ENCODE results near the gene PAFAH2. TPM values are rescaled to one million over a fixed set of nuclear protein-coding genes. Genes with fewer than 3 reads are reported as not detected.

Gene PAFAH2
- total RNA-seq, 1 donor, result 9.8 TPM

GRCh38 chr1:26020941-26021646 is 23.2 kb upstream of the PAFAH2 start:
- DNase-seq (ENCODE audit: low read depth), result no peak
- no peak overlapping the region for H3K4me3 ChIP-seq (ENCODE audit: low read depth, low read length)
- no peak for TF ChIP-seq CTCF (IDR thresholded peaks at IDR 0.05; ENCODE audit: insufficient read depth, low read length)

GRCh38 chr1:26020330-26020768 is 22.5 kb upstream of the PAFAH2 start:
- peak; percentile 31 for DNase-seq (ENCODE audit: low read depth)
- TF ChIP-seq CTCF (IDR thresholded peaks at IDR 0.05; ENCODE audit: insufficient read depth, low read length), result no peak
- H3K4me3 ChIP-seq (ENCODE audit: low read depth, low read length), result no peak overlapping the region

- no peak for DNase-seq (ENCODE audit: low read depth)
- H3K4me3 ChIP-seq (ENCODE audit: low read depth, low read length), result no peak overlapping the region
- no peak for TF ChIP-seq CTCF (IDR thresholded peaks at IDR 0.05; ENCODE audit: insufficient read depth, low read length)
Observed at GRCh38 chr1:26019641-26020315, 21.9 kb upstream of the PAFAH2 start.

- DNase-seq (ENCODE audit: low read depth), result peak; percentile 52
- H3K4me3 ChIP-seq (ENCODE audit: low read depth, low read length), result no peak overlapping the region
- TF ChIP-seq CTCF (IDR thresholded peaks at IDR 0.05; ENCODE audit: insufficient read depth, low read length), result no peak
Observed at GRCh38 chr1:26017606-26018005, 19.7 kb upstream of the PAFAH2 start.

GRCh38 chr1:26016953-26017545 is 19.2 kb upstream of the PAFAH2 start:
- no peak overlapping the region for H3K4me3 ChIP-seq (ENCODE audit: low read depth, low read length)
- no peak for TF ChIP-seq CTCF (IDR thresholded peaks at IDR 0.05; ENCODE audit: insufficient read depth, low read length)
- peak; percentile 14 for DNase-seq (ENCODE audit: low read depth)

- no peak for DNase-seq (ENCODE audit: low read depth)
- TF ChIP-seq CTCF (IDR thresholded peaks at IDR 0.05; ENCODE audit: insufficient read depth, low read length), result no peak
- no peak overlapping the region for H3K4me3 ChIP-seq (ENCODE audit: low read depth, low read length)
Observed at GRCh38 chr1:26016258-26016952, 18.5 kb upstream of the PAFAH2 start.

Measured in fibroblast of the aortic adventitia (primary cell).